ENCODE results near the gene CLCN5.

- TF ChIP-seq CTCF (conservative IDR thresholded peaks at IDR 0.05 in 1 of 2, IDR thresholded peaks at IDR 0.05 in 1 of 2; ENCODE audit: extremely low read depth in 1 of 2, insufficient read depth in 1 of 2, low read depth in 1 of 2, low read length in 2 of 2) (no peak), EZH2 (IDR thresholded peaks at IDR 0.05; ENCODE audit: borderline replicate concordance, low read length) (no peak)
Observed at GRCh38 chrX:49991758-49992157, 69.4 kb downstream of the CLCN5 start.

Measured in mammary epithelial cell (primary cell).